HepG2 (cell line): ENCODE results near the gene PCBD1. TPM values are rescaled to one million over a fixed set of nuclear protein-coding genes. Genes with fewer than 3 reads are reported as not detected.

Source experiments
- ATAC-seq: fragments of 200-7000 bp; cut with Tn5 transposase; 3 replicates; pipeline ENCODE4 v1.9.1; 2020; ENCODE audit warnings: mild to moderate bottlenecking, moderate library complexity
- BruUV-seq: library from RNA; stranded (reverse); fragments of 400-500 nt; replicated peaks from 2 replicates; lab custom pipeline; 2021; lab: Mats Ljungman, UMichigan
- CTCF ChIA-PET: fragments of 300-600 bp; formaldehyde crosslinking; extraction: SDS; loops from one replicate; lab custom pipeline; 2021; ENCODE audit warnings: low total read pairs, inconsistent platforms, low intra/inter-chr PET ratio; lab: Yijun Ruan, JAX
- POLR2A ChIA-PET: fragments of 350-600 bp; sonication (Branson Sonifier 250); formaldehyde crosslinking; loops from one replicate; lab custom pipeline; 2020; ENCODE audit warnings: antibody characterized with exemption, inconsistent platforms; lab: Yijun Ruan, JAX
- DNase-seq: peaks from one replicate; pipeline ENCODE4 v3.0.0-alpha.2; 2015; ENCODE audit warnings: low spot score
- FAIRE-seq: peaks from 3 replicates; lab custom pipeline; 2011; peaks lifted over from hg19 to GRCh38; lab: Jason Lieb, UNC
- H2AFZ ChIP-seq: one replicate; pipeline ENCODE4 v1.6.1; 2011; ENCODE audit warnings: low read length, inconsistent platforms
- H3K27ac ChIP-seq: fragments of 300-600 bp; 3 replicates; pipeline ENCODE4 v1.8.0; 2011; ENCODE audit warnings: mixed run types, mild to moderate bottlenecking, mixed read lengths, low read length, inconsistent platforms; ENCODE audit not compliant: insufficient read depth; ENCODE audit errors: extremely low read length
- H3K27me3 ChIP-seq, 2 experiments: fragments of 200-600 bp in 1 of 2; 2 replicates in 1 of 2; 3 replicates in 1 of 2; pipeline versions ENCODE4 v1.6.0 to v1.8.0; 2011; ENCODE audit warnings: low read length in 2 of 2, mild to moderate bottlenecking in 2 of 2, moderate library complexity in 2 of 2, inconsistent platforms in 1 of 2; ENCODE audit not compliant: insufficient read depth in 2 of 2, control insufficient read depth in 1 of 2
- H3K36me3 ChIP-seq, 2 experiments: fragments of 200-600 bp in 1 of 2; replicated peaks in 1 of 2; 2 replicates in 1 of 2; 3 replicates in 1 of 2; pipeline versions ENCODE4 v1.5.1 to v1.8.0; 2011; ENCODE audit warnings: low read length in 2 of 2, inconsistent platforms in 1 of 2; ENCODE audit not compliant: insufficient read depth in 2 of 2, control insufficient read depth in 1 of 2
- H3K4me1 ChIP-seq: 2 replicates; pipeline ENCODE4 v1.5.1; 2012; ENCODE audit warnings: low read length, inconsistent platforms; ENCODE audit not compliant: insufficient read depth
- H3K4me2 ChIP-seq: 2 replicates; pipeline ENCODE4 v1.6.0; 2011; ENCODE audit warnings: low read depth, low read length, inconsistent platforms
- H3K4me3 ChIP-seq, 3 experiments: fragments of 200-600 bp in 1 of 3; sonication (generic), shearing (Covaris generic) in 1 of 3; replicated peaks in 1 of 3; 2 replicates each; pipeline ENCODE4 v1.5.1; 2011 to 2016; ENCODE audit warnings: low read length in 3 of 3, inconsistent platforms in 2 of 3, low read depth in 2 of 3, mild to moderate bottlenecking in 2 of 3, control low read depth in 1 of 3, mixed read lengths in 1 of 3; ENCODE audit not compliant: insufficient read depth in 1 of 3
- H3K79me2 ChIP-seq: one replicate; pipeline ENCODE4 v1.6.1; 2011; ENCODE audit warnings: low read length, inconsistent platforms; ENCODE audit not compliant: insufficient read depth
- H3K9ac ChIP-seq: 2 replicates; pipeline ENCODE4 v1.6.0; 2011; ENCODE audit warnings: mild to moderate bottlenecking, low read depth, low read length, inconsistent platforms; ENCODE audit not compliant: insufficient read depth
- H3K9me3 ChIP-seq: 2 replicates; pipeline ENCODE4 v1.5.1; 2012; ENCODE audit warnings: mild to moderate bottlenecking, low read length
- H4K20me1 ChIP-seq: 2 replicates; pipeline ENCODE4 v1.6.0; 2011; ENCODE audit warnings: inconsistent platforms, mild to moderate bottlenecking, low read length, moderate library complexity; ENCODE audit not compliant: insufficient read depth
- ARNT2 ChIP-seq: sonication (generic); formaldehyde crosslinking; IDR thresholded peaks from 2 replicates; pipeline ENCODE4 v1.8.0; 2022; ENCODE audit warnings: mild to moderate bottlenecking, low read depth, missing genetic modification reagents, moderate library complexity
- EP300 ChIP-seq, 3 experiments: sonication (generic) in 1 of 3; formaldehyde crosslinking in 1 of 3; IDR thresholded peaks; 2 replicates each; pipeline versions ENCODE4 v1.5.1 to v1.6.1; 2011 to 2020; ENCODE audit warnings: low read depth in 2 of 3, low read length in 2 of 3, borderline replicate concordance in 1 of 3, improper control_type of control experiment in 1 of 3, mild to moderate bottlenecking in 1 of 3, missing genetic modification reagents in 1 of 3, moderate library complexity in 1 of 3
- FLYWCH1 ChIP-seq: sonication (generic); formaldehyde crosslinking; IDR thresholded peaks from 2 replicates; pipeline ENCODE4 v1.8.1; 2023; ENCODE audit warnings: mild to moderate bottlenecking, missing genetic modification reagents
- FOXP1 ChIP-seq, 2 experiments: fragments of 450-650 bp in 1 of 2; IDR thresholded peaks; 2 replicates each; pipeline ENCODE4 v1.6.1; 2017 to 2018; ENCODE audit warnings: antibody characterized with exemption in 1 of 2
- GFI1 ChIP-seq: sonication (generic); formaldehyde crosslinking; IDR thresholded peaks from 2 replicates; pipeline ENCODE4 v1.5.0; 2020; ENCODE audit warnings: missing genetic modification reagents, mild to moderate bottlenecking, borderline replicate concordance
- ISL2 ChIP-seq: sonication (generic); formaldehyde crosslinking; IDR thresholded peaks from 2 replicates; pipeline ENCODE4 v1.5.0; 2020; ENCODE audit warnings: missing genetic modification reagents
- MXD1 ChIP-seq: sonication (generic); formaldehyde crosslinking; IDR thresholded peaks from 2 replicates; pipeline ENCODE4 v1.4.0; 2020; ENCODE audit warnings: mild to moderate bottlenecking, missing genetic modification reagents
- NFIC ChIP-seq: IDR thresholded peaks from 2 replicates; pipeline ENCODE4 v1.6.1; 2012; ENCODE audit warnings: mild to moderate bottlenecking, low read length, inconsistent platforms
- PPARG ChIP-seq: conservative IDR thresholded peaks from 2 replicates; pipeline ENCODE4 v1.6.1; 2016; ENCODE audit warnings: missing biosample characterization, missing genetic modification reagents
- SOX5 ChIP-seq: IDR thresholded peaks from 2 replicates; pipeline ENCODE4 v1.6.1; 2016; ENCODE audit warnings: borderline replicate concordance
- SRF ChIP-seq: IDR thresholded peaks from 2 replicates; pipeline ENCODE4 v1.6.1; 2011; ENCODE audit warnings: mild to moderate bottlenecking, low read depth, low read length, moderate library complexity
- TCF7 ChIP-seq: sonication (generic); IDR thresholded peaks from 2 replicates; pipeline ENCODE4 v1.6.1; 2016; ENCODE audit warnings: antibody characterized with exemption, low read depth
- ZBTB21 ChIP-seq: sonication (generic); formaldehyde crosslinking; IDR thresholded peaks from 2 replicates; pipeline ENCODE4 v1.4.0; 2020; ENCODE audit warnings: missing genetic modification reagents
- ZNF121 ChIP-seq: sonication (generic); formaldehyde crosslinking; IDR thresholded peaks from 2 replicates; pipeline ENCODE4 v1.5.0; 2020; ENCODE audit warnings: mild to moderate bottlenecking, missing genetic modification reagents
- ZNF510 ChIP-seq: sonication (generic); formaldehyde crosslinking; IDR thresholded peaks from 2 replicates; pipeline ENCODE4 v1.4.0; 2020; ENCODE audit warnings: low read depth, mild to moderate bottlenecking, missing genetic modification reagents
- ZNF770 ChIP-seq: sonication (generic); formaldehyde crosslinking; IDR thresholded peaks from 2 replicates; pipeline ENCODE4 v1.5.0; 2020; ENCODE audit warnings: mild to moderate bottlenecking, missing genetic modification reagents
- ZSCAN12 ChIP-seq: sonication (generic); formaldehyde crosslinking; IDR thresholded peaks from 2 replicates; pipeline ENCODE4 v1.9.0; 2021; ENCODE audit warnings: mild to moderate bottlenecking, missing genetic modification reagents
- WGBS: methylation state at CpG from one replicate; pipeline ENCODE4 v1.1.6; 2017; ENCODE audit warnings: low lambda C conversion rate; 5-methylcytosine and 5-hydroxymethylcytosine counted together
- in situ Hi-C: cut with HindIII; loops from 2 replicates; pipeline ENCODE4 v1.10.0; 2017; ENCODE audit warnings: low pct_unique_long_range_greater_than_20kb; ENCODE audit not compliant: extremely low pct_ligation_motif_present
- intact Hi-C: fragments of 100-400 bp; cut with micrococcal nuclease; formaldehyde crosslinking; loops from one replicate; pipeline ENCODE4 v1.10.0; 2022; ENCODE audit not compliant: unreplicated experiment
- polyA plus RNA-seq, 8 experiments: library from polyadenylated mRNA; depleted of rRNA in 3 of 8; stranded (reverse) in 7 of 8; unstranded in 1 of 8; fragments of >200 nt; fragmentation: Illumina TruSeq in 4 of 8; extraction: Trizol in 4 of 8; gene quantifications; 2 replicates each; pipeline versions ENCODE4 v1.2.1 to v1.2.3, GENCODE V29; 2011 to 2016; ENCODE audit warnings: low read depth in 4 of 8, missing spikeins in 1 of 8, mixed read lengths in 1 of 8; ENCODE audit not compliant: insufficient read depth in 1 of 8
- total RNA-seq, 5 experiments: library from RNA; depleted of rRNA; stranded (reverse); fragments of >200 nt; fragmentation: Illumina TruSeq; extraction: Trizol; gene quantifications; 2 replicates each; pipeline ENCODE4 v1.2.3, GENCODE V29; 2016; ENCODE audit warnings: low read depth in 1 of 5

PCBD1 gene
- total and polyA plus RNA-seq, 2 of the 13 experiments (the other 11 are each of a cell fraction or from before 2014, with no cell fraction given): 95.3 to 168 TPM

- Histone ChIP-seq H2AFZ (no peak overlapping the region), H3K27ac (peak overlapping the region; percentile 62), H4K20me1 (no peaks in the 10 kb centered on the region), H3K4me2 (no peak overlapping the region), H3K4me3 (no peak overlapping the region), H3K36me3 (peaks cover 5 to 24% of the 10 kb centered on the region in 2 experiments; a peak in 3 of 5 replicates), H3K79me2 (no peaks in the 10 kb centered on the region), H3K27me3 (no peaks in the 10 kb centered on the region), H3K4me1 (peaks cover 81% of the 10 kb centered on the region), H3K9me3 (no peaks in the 10 kb centered on the region), H3K9ac (no peak overlapping the region)
- 56% methylated on average over 3 of the region's 3 CpGs for WGBS
- TF ChIP-seq ZNF121 (CRISPR knock-in tag) (peak; percentile 94), ZNF770 (peak; percentile 68; the same call in 1 of the 2 replicates), ARNT2 (CRISPR knock-in tag) (no peak), FOXP1 (IDR thresholded peaks at IDR 0.05) (no peak), FOXP1 (CRISPR knock-in tag; IDR thresholded peaks at IDR 0.05) (no peak)
- DNase-seq: no peak
- no peak for ATAC-seq
- ChIA-PET CTCF (no interaction called here), POLR2A (no interaction called here)
- in situ Hi-C loops: no loop called here
- no TSS peak for BruUV-seq
- no peak for FAIRE-seq
- intact Hi-C loops: no loop called here
These were observed 38.3 kb downstream of the PCBD1 start for GRCh38 chr10:70850097-70850496.

GRCh38 chr10:70849582-70850016, 38.8 kb downstream of the PCBD1 start:
- H2AFZ ChIP-seq: no peak overlapping the region
- no peak for FAIRE-seq
- peaks cover 85% of the 10 kb centered on the region for H3K4me1 ChIP-seq
- no peaks in the 10 kb centered on the region for H3K9me3 ChIP-seq
- ATAC-seq: peak; percentile 26
- H3K4me3 ChIP-seq: no peak overlapping the region
- 13% methylated on average over 2 of the region's 2 CpGs for WGBS
- H3K9ac ChIP-seq: 0 out of 2 replicates have a peak overlapping the region, but pooled peaks have one; percentile 23
- ChIA-PET POLR2A (no interaction called here), CTCF (no interaction called here)
- H3K36me3 ChIP-seq: peaks cover 5 to 26% of the 10 kb centered on the region in 2 experiments; a peak in 3 of 5 replicates
- DNase-seq: peak; percentile 90
- H3K4me2 ChIP-seq: 0 out of 2 replicates have a peak overlapping the region, but pooled peaks have one; percentile 14
- no peaks in the 10 kb centered on the region for H3K79me2 ChIP-seq
- BruUV-seq: no TSS peak
- H3K27me3 ChIP-seq: no peaks in the 10 kb centered on the region
- H3K27ac ChIP-seq: peak overlapping the region; percentile 62
- intact Hi-C loops (no loop called here), in situ Hi-C loops (no loop called here)
- no peaks in the 10 kb centered on the region for H4K20me1 ChIP-seq
- peak; percentile 75 for TF ChIP-seq ISL2 (CRISPR knock-in tag)
- peak in 1 of 2 experiments; percentile 62; a peak in 1 of 4 replicates for TF ChIP-seq EP300 (IDR thresholded peaks at IDR 0.05; ENCODE audit: low read depth in 2 of 2, low read length in 2 of 2)
- no peak for TF ChIP-seq EP300 (CRISPR knock-in tag; IDR thresholded peaks at IDR 0.05; ENCODE audit: borderline replicate concordance)
- TF ChIP-seq ZNF510 (CRISPR knock-in tag): no peak
- no peak for TF ChIP-seq MXD1 (CRISPR knock-in tag)
- peak; percentile 51 for TF ChIP-seq PPARG (CRISPR knock-in tag)
- peak; percentile 18; the same call in 1 of the 2 replicates for TF ChIP-seq SRF
- no peak for TF ChIP-seq ZBTB21 (CRISPR knock-in tag)
- TF ChIP-seq NFIC: no peak
- no peak for TF ChIP-seq FLYWCH1 (CRISPR knock-in tag)
- peak; percentile 56; the same call in 1 of the 2 replicates for TF ChIP-seq GFI1 (CRISPR knock-in tag)
- no peak for TF ChIP-seq ZSCAN12 (CRISPR knock-in tag)
- no peak for TF ChIP-seq SOX5 (CRISPR knock-in tag)
- TF ChIP-seq TCF7: peak; percentile 71
